NCI-H146 (cell line): ENCODE data around the gene PCDHA12.
"Not testable (repeated sequence)": the region's sequence is repeated elsewhere in the genome, so short reads cannot be mapped to it uniquely, and the experiment has no call there.

Source experiments
- DNase-seq: peaks from one replicate; lab custom pipeline; 2025; lab: John Stamatoyannopoulos, UW

The PCDHA12 gene

GRCh38 chr5:140862441-140863295 lies 12.4 kb upstream of the PCDHA12 start:
- DNase-seq: no peak

GRCh38 chr5:140868721-140869554 lies 6.2 kb upstream of the PCDHA12 start, which contains the start of gene PCDHA11:
PCDHA11 (plus strand) TSS chr5:140868957; CDS start chr5:140869104, 147 bp downstream.
- no peak for DNase-seq

GRCh38 chr5:140869555-140869886 lies 5.6 kb upstream of the PCDHA12 start:
- DNase-seq: no peak

- DNase-seq: no peak
Measured at GRCh38 chr5:140870221-140871201, 4.6 kb upstream of the PCDHA12 start.

- DNase-seq: not testable (repeated sequence)
Measured at GRCh38 chr5:140876541-140877261, 1.6 kb downstream of the PCDHA12 start.

- no peak for DNase-seq
Measured at GRCh38 chr5:140877262-140877581, 2.1 kb downstream of the PCDHA12 start.

GRCh38 chr5:140881889-140882590 lies 6.9 kb downstream of the PCDHA12 start, which contains the start of gene PCDHA13:
PCDHA13 (plus strand) TSS chr5:140882124; CDS start chr5:140882269, 145 bp downstream.
- no peak for DNase-seq

- DNase-seq: no peak
Measured at GRCh38 chr5:140882591-140882899, 7.4 kb downstream of the PCDHA12 start.

- no peak for DNase-seq
Measured at GRCh38 chr5:140883373-140883772, 8.3 kb downstream of the PCDHA12 start.

GRCh38 chr5:140883927-140884697 lies 9.0 kb downstream of the PCDHA12 start:
- DNase-seq: no peak

GRCh38 chr5:140916325-140916724 lies 41.2 kb downstream of the PCDHA12 start:
- DNase-seq: no peak

GRCh38 chr5:140923601-140924000 lies 48.5 kb downstream of the PCDHA12 start:
- no peak for DNase-seq

GRCh38 chr5:140925806-140926442 lies 50.8 kb downstream of the PCDHA12 start, which contains the start of gene PCDHAC1:
PCDHAC1 (plus strand) TSS chr5:140926299; CDS start chr5:140926893, 594 bp downstream.
- peak; percentile 77 for DNase-seq

- peak; percentile 84 for DNase-seq
Measured at GRCh38 chr5:140926443-140927227, 51.5 kb downstream of the PCDHA12 start.

- peak; percentile 27 for DNase-seq
Measured at GRCh38 chr5:140927228-140927573, 52.1 kb downstream of the PCDHA12 start.
